GM11168 (cell line): Measurements from ENCODE around the gene ANKLE2.
"Not testable (repeated sequence)": the region's sequence is repeated elsewhere in the genome, so short reads cannot be mapped to it uniquely, and the experiment has no call there.

ENCODE experiments used
- in situ Hi-C: fragments of 300-500 bp; cut with MboI; formaldehyde crosslinking; loops from one replicate; pipeline ENCODE4 v1.12.0; 2022; ENCODE audit warnings: low sequenced_read_pairs; ENCODE audit not compliant: unreplicated experiment

The ANKLE2 gene

DNA sequence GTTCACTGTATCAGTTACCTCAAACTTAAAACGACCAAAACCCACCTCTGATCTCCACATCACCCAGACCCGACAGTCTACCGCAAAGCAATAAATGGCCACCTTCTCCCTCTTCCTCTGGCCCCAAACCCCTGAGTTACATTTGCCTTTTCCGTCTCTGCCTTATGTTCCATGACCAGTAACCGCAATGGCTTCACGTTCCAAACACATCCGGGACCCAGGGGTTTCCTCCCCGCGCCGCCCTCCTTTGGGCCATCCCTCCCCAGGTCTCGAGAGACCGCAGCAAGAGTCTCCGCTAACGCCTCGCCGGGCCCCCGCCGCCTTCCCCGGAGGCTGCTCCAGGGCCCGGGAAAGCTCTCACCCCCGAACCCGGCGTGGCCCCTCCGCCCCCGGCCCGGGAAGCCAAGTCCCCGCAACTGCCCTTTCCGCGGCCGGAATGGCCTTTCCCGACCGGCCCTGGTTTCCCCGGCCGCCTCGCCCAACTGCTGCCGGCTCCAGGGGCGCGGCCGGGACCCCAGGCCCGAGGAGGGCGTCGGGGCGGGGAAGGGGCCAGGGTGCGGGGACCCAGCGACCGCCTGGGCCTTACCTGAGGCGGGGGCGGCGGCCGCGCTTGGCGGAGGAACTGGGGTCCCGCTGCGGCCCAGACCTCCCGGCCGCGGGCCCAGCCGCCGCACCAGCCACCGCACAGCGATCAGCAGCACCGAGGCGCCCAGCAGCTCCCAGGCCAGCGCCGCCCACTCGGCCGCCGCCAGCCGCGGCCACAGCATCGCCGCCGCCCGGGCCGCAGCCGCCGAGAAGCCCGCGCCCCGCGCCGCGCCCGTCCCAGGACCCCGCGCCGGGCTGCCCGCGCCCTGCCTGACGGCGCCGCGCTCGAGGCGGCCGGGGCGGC is at the start of gene ANKLE2:
ANKLE2 (minus strand) TSS at position 801 of the 889 bp plus-strand sequence; CDS start at position 767, 34 bp downstream.
- in situ Hi-C loops: no loop called here

DNA sequence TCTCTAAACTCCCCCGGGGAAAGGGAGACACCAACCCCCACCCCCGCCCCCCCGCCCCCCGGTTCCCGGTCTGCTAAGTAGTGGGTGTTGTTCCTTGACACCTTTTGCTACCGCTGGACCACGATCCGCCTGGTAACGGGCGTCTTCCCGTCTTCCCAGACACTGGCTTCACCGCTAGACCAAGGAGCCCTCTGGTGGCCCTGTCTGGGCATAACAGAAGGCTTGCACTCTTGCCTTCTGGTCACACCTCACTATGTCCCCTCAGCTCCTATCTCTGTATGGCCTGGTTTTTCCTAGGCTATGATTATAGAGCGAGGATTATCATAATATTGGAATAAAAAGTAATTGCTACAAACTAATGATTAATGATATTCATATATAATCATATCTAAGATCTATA is 47.8 kb upstream of the ANKLE2 start:
- in situ Hi-C loops: not testable (repeated sequence)

DNA sequence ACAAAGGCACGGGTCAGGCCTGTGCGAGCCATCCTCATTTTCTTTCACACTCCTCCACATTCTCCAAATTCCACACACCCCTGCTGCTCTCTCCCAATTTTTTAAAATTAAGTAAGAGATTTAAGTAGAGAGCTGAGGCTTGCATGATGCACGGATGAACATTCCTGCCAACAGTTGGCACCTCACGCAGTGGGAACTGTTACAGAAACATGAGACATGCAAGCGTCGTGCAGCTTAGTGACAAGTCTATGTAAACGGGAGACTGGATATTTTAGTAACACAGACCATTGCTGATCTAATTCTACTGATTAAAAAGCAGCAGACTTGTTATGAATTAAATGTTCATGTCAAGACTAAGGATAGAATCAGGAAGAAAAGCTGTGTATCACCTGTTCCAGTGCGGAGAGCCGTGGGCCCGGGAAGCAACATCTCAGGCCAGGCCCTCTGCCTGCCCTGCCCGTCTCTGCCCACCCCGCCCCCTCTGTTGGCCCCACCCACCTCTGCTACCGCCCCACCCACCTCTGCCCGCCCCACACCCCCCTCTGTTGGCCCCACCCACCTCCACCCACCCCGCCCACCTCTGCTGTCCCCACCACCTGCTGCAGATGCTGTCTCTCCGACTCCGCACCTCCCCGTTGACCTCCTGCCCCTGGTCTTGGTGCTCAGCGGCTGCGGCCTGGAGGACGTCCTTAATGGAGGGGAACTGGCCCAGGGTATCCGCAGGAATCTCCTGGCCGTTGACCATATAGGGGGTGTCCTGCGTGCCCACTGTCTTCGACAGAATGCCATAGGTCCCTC is 45.9 kb upstream of the ANKLE2 start:
- in situ Hi-C loops: no loop called here

DNA sequence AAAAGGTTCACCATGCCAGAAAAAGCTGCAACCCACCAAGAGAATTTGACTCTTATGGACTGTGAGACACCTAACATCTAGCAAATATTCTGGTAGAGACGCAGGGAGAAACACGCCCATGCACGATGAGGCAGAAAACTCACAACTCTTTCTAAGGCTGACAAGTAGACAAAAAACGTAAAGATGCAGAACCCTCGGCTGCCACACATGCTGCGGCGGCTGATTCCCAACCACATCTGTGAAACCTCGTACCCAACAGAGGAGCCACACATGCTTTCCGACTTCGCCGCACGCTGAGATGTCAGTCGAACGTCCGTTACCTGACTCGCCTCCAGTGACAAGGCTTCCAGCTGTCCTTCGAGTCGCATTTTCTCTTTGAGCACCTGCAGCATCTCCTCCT is 45.2 kb upstream of the ANKLE2 start:
- in situ Hi-C loops: no loop called here

DNA sequence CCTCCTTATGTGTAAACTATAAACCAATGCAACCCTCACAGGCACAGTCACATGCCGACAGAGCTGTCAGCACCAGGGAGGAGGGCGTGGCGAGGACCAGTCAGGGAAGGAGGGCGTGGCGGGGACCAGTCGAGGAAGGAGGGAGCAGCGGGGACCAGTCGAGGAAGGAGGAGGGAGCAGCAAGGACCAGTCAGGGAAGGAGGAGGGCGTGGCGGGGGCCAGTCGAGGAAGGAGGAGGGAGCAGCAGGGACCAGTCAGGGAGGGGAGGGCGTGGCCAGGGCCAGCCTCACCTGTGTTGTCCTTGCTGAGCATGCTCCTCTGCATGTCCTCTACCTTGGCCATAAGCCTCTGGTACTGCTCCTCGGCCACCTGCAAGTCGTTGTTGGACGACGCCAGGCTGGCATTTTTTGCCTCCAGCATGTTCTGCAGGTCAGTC is 42.8 kb upstream of the ANKLE2 start:
- in situ Hi-C loops: no loop called here

DNA sequence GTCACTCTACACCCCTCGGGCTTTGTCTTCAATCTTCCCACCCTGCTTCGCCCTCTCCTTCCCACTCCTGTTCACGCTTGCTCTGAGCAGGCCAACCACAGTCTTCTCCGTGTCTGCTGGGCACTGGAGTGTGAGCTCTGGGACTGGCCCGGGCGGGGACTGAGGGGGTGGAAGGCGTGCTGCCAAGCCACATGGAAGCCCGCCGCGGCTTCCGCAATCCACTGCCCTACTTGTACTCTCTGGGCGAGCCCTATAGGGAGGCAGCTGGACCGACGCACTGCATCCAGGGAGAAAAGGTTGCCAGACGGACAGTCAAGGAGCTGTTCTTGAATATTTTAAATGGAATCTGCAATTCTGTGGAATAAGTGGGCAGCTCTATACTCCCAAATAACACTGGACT is 42.3 kb upstream of the ANKLE2 start:
- in situ Hi-C loops: no loop called here

DNA sequence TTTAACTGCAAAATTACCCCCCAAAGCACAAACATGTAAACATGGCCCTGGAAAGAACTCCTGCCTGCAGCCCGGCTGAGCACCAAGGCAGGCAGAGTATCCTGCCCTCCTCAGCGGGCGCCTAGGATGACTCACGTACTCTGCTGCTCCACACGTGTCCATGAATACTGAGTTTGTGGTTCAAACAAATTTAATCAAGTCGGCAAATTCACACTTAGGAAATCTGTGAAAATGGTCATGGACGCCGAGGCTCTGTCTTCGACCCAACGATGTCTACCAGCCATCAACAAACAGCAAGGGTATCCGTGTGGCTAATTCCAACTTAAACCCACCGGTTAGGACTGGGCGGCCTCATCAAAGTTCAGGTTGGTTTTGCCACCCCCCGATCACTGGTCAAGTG is 41.5 kb upstream of the ANKLE2 start:
- in situ Hi-C loops: no loop called here

DNA sequence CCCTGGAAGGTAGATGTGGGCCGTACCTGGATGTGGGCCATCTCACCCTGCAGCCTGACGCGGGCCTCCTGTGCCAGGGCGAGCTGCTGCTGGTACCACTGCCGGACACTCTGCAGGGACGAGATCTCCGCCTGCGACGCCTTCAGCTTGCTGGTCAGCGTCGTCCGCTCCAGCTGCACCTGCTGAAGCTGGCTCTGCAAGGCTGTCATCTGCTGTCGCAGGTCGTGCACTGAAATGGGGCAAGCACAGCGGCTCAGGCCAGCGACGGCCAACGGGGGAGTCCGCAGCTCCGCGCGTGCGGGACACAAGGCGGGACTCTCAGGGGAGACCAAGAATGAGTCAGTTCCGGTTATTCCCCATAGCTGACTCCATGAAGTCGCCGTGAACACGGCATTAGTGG is 40.1 kb upstream of the ANKLE2 start:
- in situ Hi-C loops: no loop called here

DNA sequence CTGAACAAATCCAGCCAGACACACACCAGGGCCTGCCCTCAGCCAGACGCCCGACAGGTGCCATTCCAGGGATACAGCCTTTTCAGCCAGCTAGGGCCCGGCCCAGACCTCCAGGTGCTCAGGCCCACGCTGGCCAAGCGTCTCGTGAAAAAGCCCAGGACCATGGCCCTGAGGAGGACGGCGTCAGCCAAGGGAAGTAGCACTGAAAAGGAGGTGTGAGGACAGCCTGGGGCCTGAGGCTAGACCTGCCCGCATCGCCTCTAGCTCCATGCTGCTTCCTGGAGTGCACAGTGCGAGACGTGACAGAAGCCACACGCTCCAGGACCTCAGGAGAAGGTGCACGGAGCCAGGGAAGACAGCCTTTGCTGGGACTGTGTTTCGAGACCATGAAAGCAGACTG is 37.2 kb upstream of the ANKLE2 start:
- in situ Hi-C loops: no loop called here

DNA sequence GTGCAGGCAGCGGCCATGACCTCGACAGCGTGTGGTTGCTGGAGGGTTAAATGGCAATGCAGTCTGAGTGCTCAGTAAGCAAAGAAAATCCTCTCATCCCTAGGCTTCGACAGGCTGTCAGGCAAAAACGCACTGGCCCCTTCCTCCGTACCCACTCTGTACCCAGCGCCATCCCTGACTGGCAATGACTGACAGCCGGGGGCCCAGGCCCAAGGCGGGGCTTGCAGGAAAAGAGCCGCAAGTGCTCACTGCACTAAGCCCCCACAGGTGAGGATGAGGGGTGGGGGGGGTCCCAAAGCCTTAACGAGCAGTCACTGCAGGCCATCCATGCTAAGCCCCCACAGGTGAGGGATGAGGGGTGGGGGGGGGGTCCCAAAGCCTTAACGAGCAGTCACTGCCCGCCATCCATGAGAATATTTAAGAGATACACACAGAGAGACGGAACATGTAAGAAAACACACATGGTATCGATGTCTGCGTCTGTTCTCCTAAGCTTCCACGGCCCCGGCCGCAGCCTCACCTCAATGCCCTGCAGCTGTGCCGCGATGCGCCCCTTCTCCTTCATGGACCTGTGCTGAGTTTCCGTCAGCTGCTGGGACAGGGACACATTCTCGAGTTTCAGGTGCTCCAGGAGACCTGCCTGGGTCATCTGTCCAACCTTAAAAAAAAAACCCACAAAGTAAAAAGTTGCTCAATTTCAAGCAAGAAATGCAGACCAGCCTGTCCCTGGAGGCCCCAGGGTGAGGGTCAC is 36.4 kb upstream of the ANKLE2 start:
- in situ Hi-C loops: no loop called here

DNA sequence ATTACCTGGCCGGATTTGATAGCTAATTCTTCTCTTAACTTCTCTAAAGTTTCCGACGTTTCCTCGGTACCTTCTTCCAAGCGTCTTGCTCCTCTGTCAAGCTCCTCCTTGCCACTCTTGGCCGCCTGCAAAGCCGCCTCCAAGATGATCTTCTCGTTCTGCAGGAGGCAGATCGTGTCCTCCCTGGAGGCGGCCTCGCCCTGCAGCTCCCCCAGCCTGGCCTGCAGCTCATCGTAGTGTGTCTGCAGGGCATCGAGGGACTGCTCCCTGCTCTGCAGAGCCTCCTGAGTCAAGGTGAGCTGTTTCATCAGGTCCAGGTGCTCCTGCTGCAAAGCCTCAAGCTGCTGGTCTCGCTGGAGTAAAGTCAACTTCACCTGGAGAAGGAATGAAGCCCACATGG is 34.2 kb upstream of the ANKLE2 start:
- in situ Hi-C loops: no loop called here

DNA sequence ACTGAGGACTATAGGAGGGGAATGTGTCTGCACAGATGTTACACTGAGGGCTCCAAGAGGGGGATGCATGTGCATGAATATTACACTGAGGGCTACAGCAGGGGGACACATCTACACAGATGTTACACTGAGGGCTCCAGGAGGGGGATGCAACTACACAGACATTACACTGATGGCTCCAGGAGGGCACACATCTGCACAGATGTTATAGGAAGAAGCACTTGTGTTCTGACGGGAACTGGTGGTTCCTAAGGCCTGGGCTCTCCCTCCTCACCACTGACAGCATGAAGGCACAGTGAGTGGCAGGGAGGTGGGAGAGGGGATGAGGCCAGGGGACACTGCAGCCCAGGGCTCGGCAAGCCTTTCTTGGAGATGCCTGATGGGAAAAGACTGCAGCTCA is 30.3 kb upstream of the ANKLE2 start:
- in situ Hi-C loops: not testable (repeated sequence)

DNA sequence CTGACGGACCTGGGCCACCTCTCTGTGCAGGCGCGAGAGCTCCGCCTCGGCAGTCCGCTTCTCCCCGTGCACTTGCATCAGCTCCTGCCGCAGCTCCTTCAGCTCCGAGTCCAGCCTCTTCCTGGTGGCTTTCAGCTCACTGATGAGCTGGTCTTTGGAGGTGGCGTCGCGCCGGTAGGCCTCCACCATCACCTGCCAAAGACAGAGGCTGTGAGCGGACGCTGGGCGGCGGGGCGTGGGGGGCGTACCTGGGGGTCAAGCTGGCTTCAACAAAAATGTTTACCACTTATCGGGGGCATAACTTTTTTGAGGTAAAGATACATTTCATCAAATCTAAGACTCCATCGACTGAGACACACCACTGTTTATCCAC is 27.5 kb upstream of the ANKLE2 start:
- in situ Hi-C loops: no loop called here

DNA sequence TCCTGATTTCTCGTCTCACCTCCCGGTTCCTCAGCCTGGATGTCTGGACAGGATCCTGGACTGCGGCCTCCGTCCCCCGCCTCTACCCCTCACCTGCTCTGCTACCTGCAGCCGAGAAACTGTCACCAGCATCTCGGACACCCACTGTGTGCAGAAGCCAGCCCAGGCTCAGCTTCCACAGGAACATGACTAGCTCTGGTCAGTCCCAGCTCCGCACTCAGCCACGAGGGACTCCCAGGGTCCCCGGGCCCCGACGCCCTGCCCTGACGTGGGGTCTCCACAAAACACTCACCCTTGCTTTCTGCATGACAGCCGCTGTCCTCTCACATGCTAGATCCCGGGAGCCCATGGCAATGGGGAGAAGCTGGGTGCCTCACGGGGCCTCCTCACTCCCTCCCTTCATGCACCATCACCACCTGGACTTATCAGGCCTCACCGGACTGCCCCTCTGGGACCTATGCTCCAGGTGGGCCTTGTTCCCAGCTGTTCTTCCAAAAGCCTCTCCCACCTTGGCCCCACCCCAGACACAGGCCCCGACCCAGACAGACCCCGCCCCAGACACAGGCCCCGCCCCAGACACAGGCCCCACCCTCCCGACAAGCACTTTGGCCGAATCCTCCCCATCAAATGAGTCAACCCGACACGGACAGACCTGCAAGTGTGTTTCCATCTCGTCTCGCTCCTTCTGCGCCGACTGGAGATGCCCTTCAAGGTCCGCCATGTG is 26.9 kb upstream of the ANKLE2 start:
- in situ Hi-C loops: no loop called here

DNA sequence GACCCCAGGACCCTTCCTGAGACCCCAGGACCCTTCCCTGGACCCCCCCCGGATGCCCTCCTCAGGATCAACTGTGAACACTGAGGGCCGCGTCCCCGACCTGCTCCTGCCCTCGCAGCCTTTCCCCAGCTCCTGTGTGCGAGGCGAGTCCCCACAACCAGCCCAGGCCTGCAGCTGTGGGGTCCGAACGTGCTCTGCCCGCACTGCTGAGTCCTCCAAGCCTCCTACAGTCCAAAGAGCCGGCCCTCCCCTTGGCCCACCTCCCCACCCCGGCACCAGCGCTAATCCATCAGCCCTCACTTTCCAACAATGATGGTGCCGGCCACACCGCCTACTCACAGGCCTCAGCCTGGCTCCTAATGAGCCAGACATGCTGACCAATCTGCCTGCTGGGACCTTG is 26.2 kb upstream of the ANKLE2 start:
- in situ Hi-C loops: no loop called here

DNA sequence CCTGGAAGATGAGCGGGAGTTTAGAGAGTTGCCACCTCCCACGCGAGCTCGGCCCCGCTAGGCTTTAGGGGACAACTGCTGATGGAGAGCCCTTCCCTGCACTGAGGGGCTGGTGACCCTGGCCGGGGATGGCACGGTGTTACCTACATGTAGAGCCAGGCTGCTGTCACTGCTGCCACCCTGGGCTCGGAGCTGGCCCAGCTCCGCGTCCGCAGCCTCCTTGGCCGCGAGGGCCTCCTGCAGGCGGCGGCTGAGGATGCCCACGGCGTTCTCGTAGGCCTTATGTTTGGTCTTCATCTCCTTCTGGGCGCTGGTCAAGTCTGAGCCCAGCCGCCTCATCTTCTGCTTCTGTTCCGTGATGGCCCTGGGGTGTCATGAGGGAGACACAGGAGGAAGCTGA is 24.6 kb upstream of the ANKLE2 start:
- in situ Hi-C loops: no loop called here

DNA sequence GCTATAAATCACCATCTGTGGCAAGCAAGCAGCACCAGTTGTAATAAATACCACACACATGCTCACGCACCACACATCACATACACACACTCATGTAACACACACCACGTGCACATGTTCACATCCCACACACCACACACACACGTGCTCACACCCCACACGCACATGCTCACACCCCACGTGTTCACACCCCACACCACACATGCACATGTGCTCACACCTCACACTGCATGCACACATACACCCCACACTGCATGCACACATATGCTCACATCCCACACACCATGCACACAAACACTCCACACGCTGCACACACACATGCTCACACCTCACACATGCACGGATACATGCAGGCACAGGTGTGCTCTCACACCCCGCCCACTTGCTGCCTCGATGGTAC is 22.9 kb upstream of the ANKLE2 start:
- in situ Hi-C loops: no loop called here

DNA sequence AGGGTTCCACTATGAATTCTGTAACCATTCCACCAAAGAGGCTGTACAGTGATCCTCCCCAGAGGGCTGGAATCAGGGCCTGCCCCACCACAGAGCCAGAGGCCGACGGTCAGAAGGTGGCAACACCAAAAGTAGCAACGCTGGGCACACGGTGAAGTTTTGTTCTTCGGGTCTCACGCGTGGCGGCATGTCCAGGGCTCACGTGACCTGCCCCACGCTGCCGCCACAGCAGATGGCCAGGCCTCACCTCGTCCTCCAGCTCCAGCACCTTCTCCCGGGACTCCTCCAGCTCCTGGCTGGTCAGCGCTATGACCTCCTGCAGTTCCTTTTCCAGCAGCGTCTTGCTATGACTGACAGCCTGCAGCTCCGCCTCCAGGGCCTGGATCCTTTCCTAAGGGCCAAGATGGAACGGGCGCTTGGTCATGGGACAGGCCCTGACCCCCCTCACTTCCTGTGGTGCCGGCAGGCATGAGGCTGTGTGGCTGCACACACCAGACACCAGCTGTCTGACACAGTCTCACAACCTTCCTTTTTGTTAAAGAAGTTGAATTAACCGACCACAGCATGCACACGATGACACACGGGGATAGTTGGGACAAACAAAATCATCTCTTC is 22.4 kb upstream of the ANKLE2 start:
- in situ Hi-C loops: no loop called here

DNA sequence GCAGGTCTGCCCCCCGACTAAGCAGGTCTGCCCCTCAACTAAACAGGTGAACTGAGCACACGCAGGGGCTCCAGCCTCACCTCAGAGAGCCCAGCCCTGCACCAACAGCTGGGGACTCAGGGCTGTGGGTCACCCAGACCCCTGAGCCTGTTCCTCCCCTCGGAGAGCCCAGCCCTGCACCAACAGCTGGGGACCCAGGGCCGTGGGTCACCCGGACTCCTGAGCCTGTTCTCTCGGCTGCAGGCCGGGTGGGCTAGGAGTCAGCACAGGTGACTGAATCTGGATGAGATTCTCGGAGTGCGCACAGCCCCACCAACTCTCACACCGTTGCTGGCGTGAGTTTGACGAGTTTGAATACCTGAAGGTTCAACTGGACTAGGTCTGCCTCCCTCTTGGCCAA is 20.3 kb upstream of the ANKLE2 start:
- in situ Hi-C loops: no loop called here
